ENCODE measurements around the gene GAPVD1.

The GAPVD1 gene

DNA sequence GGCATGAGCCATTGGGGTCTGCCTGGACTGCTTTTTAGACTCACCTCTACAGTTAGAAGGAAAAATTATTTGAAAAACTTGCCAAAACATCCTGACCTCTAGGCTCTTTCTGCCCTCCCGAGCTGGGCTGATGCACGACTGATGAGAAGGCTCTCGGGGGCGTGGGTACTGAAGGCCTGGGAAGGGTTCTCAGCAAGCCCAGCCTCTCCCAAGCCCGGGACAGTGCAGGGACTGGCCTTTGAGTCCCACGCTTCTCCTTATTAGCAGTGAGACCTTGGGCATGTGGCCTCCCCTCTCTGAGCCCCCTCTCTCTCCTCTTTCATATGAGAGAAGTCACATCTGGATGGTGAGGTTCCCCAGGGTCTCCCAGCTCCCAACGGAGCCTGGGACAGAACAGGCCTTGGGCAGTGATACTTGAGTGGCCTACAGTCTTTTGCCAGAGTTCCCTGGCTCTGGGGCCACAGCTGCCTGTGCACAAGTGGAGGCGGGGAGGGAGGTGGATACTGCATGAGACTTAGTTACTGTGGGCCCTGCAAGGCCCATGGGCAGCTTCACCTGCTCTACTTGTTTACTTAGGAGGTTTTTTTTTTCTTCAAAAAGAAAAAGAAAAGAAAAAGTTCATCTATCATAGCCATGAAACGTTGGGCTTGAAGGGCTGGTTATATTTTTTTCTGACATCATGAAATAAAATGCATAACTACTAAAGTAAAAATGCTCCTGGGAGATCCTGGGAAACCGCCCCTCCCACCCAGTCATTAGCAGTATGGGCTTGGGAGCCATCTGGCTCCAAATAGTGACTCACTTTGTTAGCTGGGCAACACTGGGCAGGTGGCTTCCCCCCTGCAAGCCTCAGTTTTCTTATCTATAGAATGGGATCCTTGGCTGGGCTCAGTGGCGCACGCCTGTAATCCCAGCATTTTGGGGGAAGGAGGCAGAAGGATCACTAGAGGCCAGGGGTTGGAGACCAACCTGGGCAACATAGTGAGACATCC, 139.4 kb downstream of the GAPVD1 start:
- in situ Hi-C loops (cut with MboI; ENCODE audit: low sequenced_read_pairs, unreplicated experiment) = loop anchor here (10.0 to 25.0 kb wide), 3 partner anchors 336 to 1011 kb away; partner anchors contain the start of gene PBX3

DNA sequence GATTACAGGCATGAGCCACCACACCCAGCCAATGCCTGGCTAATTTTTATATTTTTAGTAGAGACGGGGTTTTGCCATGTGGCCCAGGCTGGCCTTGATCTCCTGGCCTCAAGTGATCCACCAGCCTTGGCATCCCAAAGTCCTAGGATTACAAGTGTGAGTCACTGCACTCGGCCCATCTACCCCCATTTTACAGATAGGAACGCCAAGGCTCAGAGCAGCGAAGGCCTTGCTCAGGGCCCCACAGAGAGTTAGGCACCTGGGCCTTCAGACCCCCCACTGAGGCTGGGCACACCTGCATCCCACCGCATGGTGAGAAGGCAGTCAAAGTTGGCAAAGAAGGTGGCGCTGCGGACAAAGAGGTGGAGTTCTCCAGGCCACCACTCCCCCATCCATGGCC, 143.1 kb downstream of the GAPVD1 start:
- in situ Hi-C loops (cut with MboI; ENCODE audit: low sequenced_read_pairs, unreplicated experiment) = loop anchor here (10.0 to 25.0 kb wide), 3 partner anchors 333 to 1008 kb away; partner anchors contain the start of gene PBX3
- DNase-seq (ENCODE audit: low spot score) = no peak
- TF ChIP-seq, protein P1, sequence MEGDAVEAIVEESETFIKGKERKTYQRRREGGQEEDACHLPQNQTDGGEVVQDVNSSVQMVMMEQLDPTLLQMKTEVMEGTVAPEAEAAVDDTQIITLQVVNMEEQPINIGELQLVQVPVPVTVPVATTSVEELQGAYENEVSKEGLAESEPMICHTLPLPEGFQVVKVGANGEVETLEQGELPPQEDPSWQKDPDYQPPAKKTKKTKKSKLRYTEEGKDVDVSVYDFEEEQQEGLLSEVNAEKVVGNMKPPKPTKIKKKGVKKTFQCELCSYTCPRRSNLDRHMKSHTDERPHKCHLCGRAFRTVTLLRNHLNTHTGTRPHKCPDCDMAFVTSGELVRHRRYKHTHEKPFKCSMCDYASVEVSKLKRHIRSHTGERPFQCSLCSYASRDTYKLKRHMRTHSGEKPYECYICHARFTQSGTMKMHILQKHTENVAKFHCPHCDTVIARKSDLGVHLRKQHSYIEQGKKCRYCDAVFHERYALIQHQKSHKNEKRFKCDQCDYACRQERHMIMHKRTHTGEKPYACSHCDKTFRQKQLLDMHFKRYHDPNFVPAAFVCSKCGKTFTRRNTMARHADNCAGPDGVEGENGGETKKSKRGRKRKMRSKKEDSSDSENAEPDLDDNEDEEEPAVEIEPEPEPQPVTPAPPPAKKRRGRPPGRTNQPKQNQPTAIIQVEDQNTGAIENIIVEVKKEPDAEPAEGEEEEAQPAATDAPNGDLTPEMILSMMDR (IDR thresholded peaks at IDR 0.05; ENCODE audit: borderline replicate concordance, control extremely low read depth, extremely low read depth, insufficient read depth, missing control alignments) = no peak

More for the DNA sequence above, 139.4 kb downstream of the GAPVD1 start:
- TF ChIP-seq, protein P1 (IDR thresholded peaks at IDR 0.05; ENCODE audit: borderline replicate concordance, control extremely low read depth, extremely low read depth, insufficient read depth, missing control alignments) = no peak
- DNase-seq (ENCODE audit: low spot score) = no peak

DNA sequence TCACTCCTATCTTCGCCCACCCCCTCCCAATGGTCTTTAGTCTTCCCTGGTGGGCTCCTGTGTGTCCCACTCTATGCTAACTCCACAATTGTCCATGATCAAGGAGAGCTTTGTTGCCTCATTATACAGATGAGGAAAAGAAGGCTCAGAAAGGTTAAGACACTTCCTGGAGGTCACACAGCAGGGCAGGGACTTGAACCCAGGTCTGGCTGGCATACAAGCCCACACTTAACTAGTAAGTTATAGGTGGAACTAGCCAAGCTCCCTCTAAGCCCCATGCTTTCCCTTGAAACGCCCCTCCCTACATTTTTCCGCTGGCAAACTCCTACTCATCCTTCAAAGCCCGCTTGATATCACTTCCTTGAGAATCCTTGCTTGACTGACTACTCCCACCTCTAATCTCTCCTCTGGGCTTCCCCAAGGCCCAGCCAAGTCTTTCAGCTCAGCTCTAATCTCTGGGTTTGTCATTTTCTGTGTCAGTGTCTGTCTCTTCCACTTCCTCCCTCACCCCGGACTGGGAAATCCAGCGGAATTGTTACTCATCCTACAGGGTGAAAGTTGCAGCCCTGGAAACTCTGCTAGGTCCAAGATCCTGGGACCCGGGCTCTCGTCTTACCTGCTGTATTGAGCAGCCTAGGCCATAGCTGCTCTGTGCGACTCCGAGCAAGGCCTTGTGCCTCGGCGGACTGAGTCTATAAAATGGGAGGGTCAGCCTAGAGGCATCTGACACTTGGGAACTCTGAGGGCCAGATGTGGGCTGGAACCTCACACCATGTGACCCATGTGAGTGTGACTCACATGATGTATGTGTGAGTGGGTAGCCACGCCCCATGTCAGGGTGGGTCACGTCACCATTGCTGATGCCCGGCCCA, 144.5 kb downstream of the GAPVD1 start:
- DNase-seq (ENCODE audit: low spot score) = no peak
- in situ Hi-C loops (cut with MboI; ENCODE audit: low sequenced_read_pairs, unreplicated experiment) = loop anchor here (10.0 to 25.0 kb wide), 3 partner anchors 331 to 1006 kb away; partner anchors contain the start of gene PBX3
- TF ChIP-seq, protein P1 (IDR thresholded peaks at IDR 0.05; ENCODE audit: borderline replicate concordance, control extremely low read depth, extremely low read depth, insufficient read depth, missing control alignments) = no peak

DNA sequence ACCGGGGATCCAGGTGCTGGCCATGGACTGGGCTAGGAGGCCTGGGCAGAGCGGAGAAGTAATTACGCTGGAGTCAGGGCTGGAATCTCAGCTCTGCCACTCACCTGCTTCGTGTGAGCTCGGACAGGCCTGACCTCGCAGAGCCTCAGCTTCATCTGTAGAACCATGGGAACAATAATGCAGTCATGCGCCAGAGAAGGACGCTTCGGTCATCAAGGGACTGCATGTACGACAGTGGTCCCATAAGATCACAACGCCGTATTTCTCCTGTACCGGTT, 145.1 kb downstream of the GAPVD1 start:
- in situ Hi-C loops (cut with MboI; ENCODE audit: low sequenced_read_pairs, unreplicated experiment) = loop anchor here (10.0 to 25.0 kb wide), 3 partner anchors 331 to 1006 kb away; partner anchors contain the start of gene PBX3

DNA sequence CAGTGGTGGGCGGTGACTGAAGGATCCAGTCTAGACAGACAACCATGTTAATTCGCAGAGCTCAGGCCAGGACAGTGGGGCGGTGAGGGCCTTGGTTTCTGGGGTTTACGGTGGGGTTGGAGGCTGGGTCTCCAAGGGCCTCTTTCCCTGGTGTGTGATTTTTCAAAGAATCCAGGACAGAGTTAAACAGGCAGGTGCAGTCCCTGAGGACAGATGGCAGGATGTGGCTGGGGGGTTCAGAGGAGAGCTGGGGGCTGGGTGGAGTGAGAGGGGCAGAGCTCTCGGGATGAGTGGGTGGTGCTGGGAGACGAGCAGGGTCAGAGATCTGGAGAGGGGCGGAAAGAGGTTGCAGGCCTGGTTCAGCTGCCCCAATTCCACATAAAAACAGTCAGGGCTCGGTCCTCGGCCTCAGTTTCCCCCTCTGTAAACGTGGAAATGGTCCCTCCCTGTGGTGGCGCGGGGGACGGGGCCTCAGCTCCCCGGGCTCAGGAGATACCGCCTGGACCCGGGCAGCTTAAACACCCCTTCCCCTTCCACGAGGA, 145.9 kb downstream of the GAPVD1 start:
- in situ Hi-C loops (cut with MboI; ENCODE audit: low sequenced_read_pairs, unreplicated experiment) = loop anchor here (10.0 to 25.0 kb wide), 3 partner anchors 330 to 1005 kb away; partner anchors contain the start of gene PBX3
- TF ChIP-seq, protein P1 (IDR thresholded peaks at IDR 0.05; ENCODE audit: borderline replicate concordance, control extremely low read depth, extremely low read depth, insufficient read depth, missing control alignments) = no peak
- DNase-seq (ENCODE audit: low spot score) = no peak

More for the DNA sequence above, 145.1 kb downstream of the GAPVD1 start:
- DNase-seq (ENCODE audit: low spot score) = no peak
- TF ChIP-seq, protein P1 (IDR thresholded peaks at IDR 0.05; ENCODE audit: borderline replicate concordance, control extremely low read depth, extremely low read depth, insufficient read depth, missing control alignments) = no peak
